Activated CD8-positive, alpha-beta memory T cell treated with anti-CD3 and anti-CD28 coated beads, Interleukin-2, amount 50 U/mL, for 24 hours (primary cell): ENCODE results near the gene SPRY2.
"Not testable (repeated sequence)": the region's sequence is repeated elsewhere in the genome, so short reads cannot be mapped to it uniquely, and the experiment has no call there.

ENCODE experiments used
- DNase-seq: peaks from one replicate; pipeline ENCODE4 v3.0.0-alpha.2; 2020; ENCODE audit errors: extremely low read depth

Gene SPRY2

GRCh38 chr13:80341101-80341755, at the start of gene SPRY2:
Gene SPRY2, minus strand, starts transcription at chr13:80341126. Its CDS starts 3,421 bp downstream, at chr13:80337705.
- no peak for DNase-seq

- no peak for DNase-seq
Observed at GRCh38 chr13:80390338-80390737, 49.4 kb upstream of the SPRY2 start.

- no peak for DNase-seq
Observed at GRCh38 chr13:80389073-80390038, 48.4 kb upstream of the SPRY2 start.

GRCh38 chr13:80388506-80388905, 47.6 kb upstream of the SPRY2 start:
- DNase-seq, result no peak

GRCh38 chr13:80386592-80386991, 45.7 kb upstream of the SPRY2 start:
- no peak for DNase-seq

GRCh38 chr13:80386002-80386401, 45.1 kb upstream of the SPRY2 start:
- DNase-seq, result no peak

GRCh38 chr13:80382576-80382975, 41.6 kb upstream of the SPRY2 start:
- DNase-seq, result no peak

- no peak for DNase-seq
Observed at GRCh38 chr13:80379245-80379644, 38.3 kb upstream of the SPRY2 start.

GRCh38 chr13:80376554-80376953, 35.6 kb upstream of the SPRY2 start:
- no peak for DNase-seq

- no peak for DNase-seq
Observed at GRCh38 chr13:80374901-80375300, 34.0 kb upstream of the SPRY2 start.

GRCh38 chr13:80374444-80374843, 33.5 kb upstream of the SPRY2 start:
- no peak for DNase-seq

GRCh38 chr13:80371840-80372509, 31.0 kb upstream of the SPRY2 start:
- DNase-seq, result no peak

- no peak for DNase-seq
Observed at GRCh38 chr13:80367473-80367872, 26.5 kb upstream of the SPRY2 start.

GRCh38 chr13:80363890-80364503, 23.1 kb upstream of the SPRY2 start:
- no peak for DNase-seq

GRCh38 chr13:80362481-80362880, 21.6 kb upstream of the SPRY2 start:
- DNase-seq, result no peak

- no peak for DNase-seq
Observed at GRCh38 chr13:80361883-80362327, 21.0 kb upstream of the SPRY2 start.

GRCh38 chr13:80361298-80361697, 20.4 kb upstream of the SPRY2 start:
- no peak for DNase-seq

GRCh38 chr13:80360453-80360800, 19.5 kb upstream of the SPRY2 start:
- no peak for DNase-seq

- DNase-seq, result no peak
Observed at GRCh38 chr13:80359778-80360452, 19.0 kb upstream of the SPRY2 start.

GRCh38 chr13:80359414-80359777, 18.5 kb upstream of the SPRY2 start:
- no peak for DNase-seq

GRCh38 chr13:80355496-80356094, 14.7 kb upstream of the SPRY2 start:
- DNase-seq, result not testable (repeated sequence)
